Heart left ventricle (tissue), 16 donors: ENCODE results near the gene CPNE8. TPM values are rescaled to one million over a fixed set of nuclear protein-coding genes. Genes with fewer than 3 reads are reported as not detected.

ENCODE experiments used
- ATAC-seq, 4 donors: fragments of 200-7000 bp; cut with Tn5 transposase; one replicate each; pipeline ENCODE4 v1.9.1; 2020 to 2022; ENCODE audit warnings: moderate library complexity in 4 of 4, mild to moderate bottlenecking in 3 of 4, moderate number of reproducible peaks in 1 of 4
- DNase-seq, 5 donors: peaks; one replicate each; pipeline ENCODE4 v3.0.0-alpha.2; 2020
- H3K27ac ChIP-seq, 12 donors: fragments of 200-600 bp; sonication (generic) in 4 of 12; one replicate each; pipeline versions ENCODE4 v1.5.0 to v1.8.0; 2016 to 2022; ENCODE audit warnings: mild to moderate bottlenecking in 2 of 12
- H3K27me3 ChIP-seq, 9 donors: fragments of 200-600 bp; sonication (generic) in 2 of 9; one replicate each; pipeline versions ENCODE4 v1.5.1 to v1.8.0; 2016 to 2022; ENCODE audit warnings: mild to moderate bottlenecking in 3 of 9
- H3K36me3 ChIP-seq, 9 donors: fragments of 200-600 bp; sonication (generic) in 2 of 9; one replicate each; pipeline versions ENCODE4 v1.5.0 to v1.8.0; 2018 to 2022; ENCODE audit warnings: mild to moderate bottlenecking in 2 of 9
- H3K4me1 ChIP-seq, 12 donors: fragments of 200-600 bp; sonication (generic) in 4 of 12; one replicate each; pipeline versions ENCODE4 v1.5.0 to v1.8.0; 2016 to 2022; ENCODE audit warnings: mild to moderate bottlenecking in 3 of 12
- H3K4me3 ChIP-seq, 12 donors: fragments of 200-600 bp; sonication (generic) in 4 of 12; one replicate each; pipeline versions ENCODE4 v1.5.0 to v1.8.0; 2017 to 2022; ENCODE audit warnings: mild to moderate bottlenecking in 9 of 12, moderate library complexity in 4 of 12
- H3K9me3 ChIP-seq, 12 donors: fragments of 200-600 bp; sonication (generic) in 4 of 12; one replicate each; pipeline versions ENCODE4 v1.5.0 to v1.8.0; 2016 to 2022; ENCODE audit warnings: mild to moderate bottlenecking in 1 of 12
- POLR2A ChIP-seq, 2 donors: fragments of 450-650 bp; IDR thresholded peaks; one replicate each; pipeline ENCODE4 v1.6.1; 2017; ENCODE audit warnings: antibody characterized with exemption in 2 of 2, mild to moderate bottlenecking in 2 of 2, moderate library complexity in 2 of 2
- WGBS, 4 donors: extraction: QIAGEN DNeasy Blood & Tissue Kit in 2 of 4; methylation state at CpG; one replicate each; pipeline versions ENCODE4 v1.1.5 to v1.1.7; 2013 to 2018; 5-methylcytosine and 5-hydroxymethylcytosine counted together
- intact Hi-C, 10 donors: fragments of 100-400 bp; cut with DNase I; formaldehyde crosslinking; loops; one replicate each; pipeline versions ENCODE4 v1.11.1 to v1.14.2; 2022
- polyA plus RNA-seq, 2 donors: library from polyadenylated mRNA; stranded (reverse); fragments of 200-250 nt; gene quantifications; one replicate each; pipeline ENCODE4 v1.2.3, GENCODE V29; 2013
- total RNA-seq, 9 donors: library from RNA; depleted of rRNA in 2 of 9; stranded (reverse); fragments of >200 nt in 2 of 9; fragmentation: NEBNext Ultra II Directional in 3 of 9; extraction: Animal tissue kit (Norgen Biotek cat#: 25700) in 3 of 9; gene quantifications; one replicate each; pipeline versions ENCODE4 v1.1.0 to v1.2.4, GENCODE V29; 2016 to 2023
- TF ChIP-seq, protein P1 (sequence below), 12 donors: fragments of 200-600 bp; sonication (generic) in 4 of 12; IDR thresholded peaks; one replicate each; pipeline versions ENCODE4 v1.5.0 to v1.8.0; 2018 to 2022; ENCODE audit warnings: antibody characterized with exemption in 12 of 12, mild to moderate bottlenecking in 5 of 12
- donor health status: ischemic (EF 13 %, LVEDD 7.1; RV severe dilation, severe dysfunction).
- donor health status: healthy with polysubstance abuse.
- donor health status: DM: no; HTN: yes; CAD: no.
- donor health status: DM: no; HTN: no; CAD: no.
- donor health status: ischemic (EF 25% LVEDD 6.9; RV normal size, moderate dysfunction).
- donor health status: ischemic (EF 25% LVEDD 5.7; RV mildly dilated, moderate dysfunction).
- donor health status: healthy.
- donor health status: DM: yes; HTN: yes; CAD: no.
- donor health status: ischemic (EF 35%, LVEDD 5.7; RV mildly dilated, moderate dysfunction).
- donor health status: nonischemic (EF 11% LVEDD 7.7; RV severe dilation, severe dysfunction).
- donor health status: DM: yes; HTN: yes; CAD: no.
- donor health status: PGD.
- donor health status: ischemic (EF 29% LVEDD 5.4; RV normal size, mild dysfunction).
- donor health status: nonischemic (EF 23%, LVEDD 6.1; RV moderate dilation, normal function).

CPNE8 gene
- total and polyA plus RNA-seq, 11 donors = 2.9 to 15.1 (median 4.5) TPM

DNA sequence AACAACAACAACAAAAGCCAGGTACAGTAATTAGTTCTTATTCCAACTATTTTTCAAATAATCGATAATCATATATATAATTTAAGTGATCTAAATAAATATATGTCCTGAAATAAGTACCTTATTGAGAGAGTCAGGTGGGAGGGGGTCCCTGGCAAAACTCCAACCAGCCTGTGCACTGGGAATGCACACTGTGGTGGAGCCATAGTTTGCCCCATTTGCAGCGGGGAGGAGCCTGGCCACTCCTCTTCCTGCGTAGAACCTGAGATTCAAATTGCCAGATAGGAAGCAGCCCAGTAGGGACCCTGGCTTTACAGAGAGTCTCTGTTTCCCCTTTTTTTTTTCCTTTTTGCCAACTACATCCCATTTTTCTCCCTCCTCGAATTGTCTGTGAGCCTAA lies 26.4 kb downstream of the CPNE8 start:
- no peak overlapping the region for H3K4me3 ChIP-seq
- intact Hi-C loops = no loop called here
- ATAC-seq (no peak), DNase-seq (no peak)
- no peaks in the 10 kb centered on the region for H3K36me3 ChIP-seq
- 90 to 96% (median 95%) methylated on average over 4 of the region's 4 CpGs for WGBS, 4 donors
- H3K4me1 ChIP-seq = peaks cover 0 to 13% (median 0%) of the 10 kb centered on the region in 12 donors
- no peak overlapping the region for H3K27ac ChIP-seq
- TF ChIP-seq, protein P1, sequence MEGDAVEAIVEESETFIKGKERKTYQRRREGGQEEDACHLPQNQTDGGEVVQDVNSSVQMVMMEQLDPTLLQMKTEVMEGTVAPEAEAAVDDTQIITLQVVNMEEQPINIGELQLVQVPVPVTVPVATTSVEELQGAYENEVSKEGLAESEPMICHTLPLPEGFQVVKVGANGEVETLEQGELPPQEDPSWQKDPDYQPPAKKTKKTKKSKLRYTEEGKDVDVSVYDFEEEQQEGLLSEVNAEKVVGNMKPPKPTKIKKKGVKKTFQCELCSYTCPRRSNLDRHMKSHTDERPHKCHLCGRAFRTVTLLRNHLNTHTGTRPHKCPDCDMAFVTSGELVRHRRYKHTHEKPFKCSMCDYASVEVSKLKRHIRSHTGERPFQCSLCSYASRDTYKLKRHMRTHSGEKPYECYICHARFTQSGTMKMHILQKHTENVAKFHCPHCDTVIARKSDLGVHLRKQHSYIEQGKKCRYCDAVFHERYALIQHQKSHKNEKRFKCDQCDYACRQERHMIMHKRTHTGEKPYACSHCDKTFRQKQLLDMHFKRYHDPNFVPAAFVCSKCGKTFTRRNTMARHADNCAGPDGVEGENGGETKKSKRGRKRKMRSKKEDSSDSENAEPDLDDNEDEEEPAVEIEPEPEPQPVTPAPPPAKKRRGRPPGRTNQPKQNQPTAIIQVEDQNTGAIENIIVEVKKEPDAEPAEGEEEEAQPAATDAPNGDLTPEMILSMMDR (IDR thresholded peaks at IDR 0.05) = no peak
- peaks cover 0 to 15% (median 0%) of the 10 kb centered on the region in 12 donors for H3K9me3 ChIP-seq
- H3K27me3 ChIP-seq = no peaks in the 10 kb centered on the region

- intact Hi-C loops = no loop called here
- Histone ChIP-seq H3K4me3 (no peak overlapping the region), H3K9me3 (peaks cover 0 to 15% (median 0%) of the 10 kb centered on the region in 12 donors), H3K4me1 (peaks cover 0 to 9% (median 0%) of the 10 kb centered on the region in 12 donors), H3K36me3 (no peaks in the 10 kb centered on the region), H3K27me3 (no peaks in the 10 kb centered on the region), H3K27ac (no peak overlapping the region)
- TF ChIP-seq POLR2A (IDR thresholded peaks at IDR 0.05) = no peak
- TF ChIP-seq, protein P1 (IDR thresholded peaks at IDR 0.05) = no peak
- 88 to 95% (median 94%) methylated on average over 2 of the region's 2 CpGs for WGBS, 4 donors
- no peak for DNase-seq
- ATAC-seq = no peak
Observed at GRCh38 chr12:38878333-38878705, 27.1 kb downstream of the CPNE8 start.

- Histone ChIP-seq H3K4me3 (no peak overlapping the region), H3K4me1 (peaks cover 0 to 21% (median 0%) of the 10 kb centered on the region in 12 donors), H3K27ac (no peak overlapping the region), H3K36me3 (peaks cover 0 to 7% (median 0%) of the 10 kb centered on the region in 9 donors), H3K9me3 (no peaks in the 10 kb centered on the region), H3K27me3 (no peaks in the 10 kb centered on the region)
- intact Hi-C loops = no loop called here
- ATAC-seq = no peak
- WGBS, 4 donors = 81 to 88% (median 83%) methylated on average over 3 of the region's 3 CpGs
- TF ChIP-seq POLR2A (IDR thresholded peaks at IDR 0.05) = no peak
- TF ChIP-seq, protein P1 (IDR thresholded peaks at IDR 0.05) = no peak
- DNase-seq = no peak
Observed at GRCh38 chr12:38875586-38876228, 29.7 kb downstream of the CPNE8 start.

GRCh38 chr12:38872561-38872960 lies 32.8 kb downstream of the CPNE8 start:
- H3K27me3 ChIP-seq = no peaks in the 10 kb centered on the region
- no peak overlapping the region for H3K4me3 ChIP-seq
- H3K9me3 ChIP-seq = no peaks in the 10 kb centered on the region
- TF ChIP-seq, protein P1 (IDR thresholded peaks at IDR 0.05) = no peak
- no peak for TF ChIP-seq POLR2A (IDR thresholded peaks at IDR 0.05)
- intact Hi-C loops = no loop called here
- H3K27ac ChIP-seq = no peak overlapping the region
- no peak for ATAC-seq
- peaks cover 0 to 21% (median 0%) of the 10 kb centered on the region in 12 donors for H3K4me1 ChIP-seq
- H3K36me3 ChIP-seq = peaks cover 0 to 7% (median 0%) of the 10 kb centered on the region in 9 donors
- DNase-seq = no peak
